Measurements from ENCODE around the gene POLA1.

GRCh38 chrX:24796204-24796603 is 102.5 kb downstream of the POLA1 start:
- TF ChIP-seq CREB5 (CRISPR knock-in tag; IDR thresholded peaks at IDR 0.05; ENCODE audit: low read depth) (no peak), PATZ1 (CRISPR knock-in tag; IDR thresholded peaks at IDR 0.05; ENCODE audit: borderline replicate concordance) (no peak), ZNF8 (CRISPR knock-in tag; IDR thresholded peaks at IDR 0.05) (no peak), POU6F1 (CRISPR knock-in tag; IDR thresholded peaks at IDR 0.05; ENCODE audit: borderline replicate concordance, low read depth) (no peak), ISL1 (CRISPR knock-in tag; IDR thresholded peaks at IDR 0.05) (no peak), CSDC2 (CRISPR knock-in tag; IDR thresholded peaks at IDR 0.05) (no peak), BACH2 (CRISPR knock-in tag; IDR thresholded peaks at IDR 0.05; ENCODE audit: borderline replicate concordance) (no peak), ZFP3 (CRISPR knock-in tag; IDR thresholded peaks at IDR 0.05) (no peak), CSRNP3 (CRISPR knock-in tag; IDR thresholded peaks at IDR 0.05) (no peak), ZFP30 (CRISPR knock-in tag; IDR thresholded peaks at IDR 0.05) (no peak), ZNF565 (CRISPR knock-in tag; conservative IDR thresholded peaks at IDR 0.05; ENCODE audit: low read depth) (no peak), ZC3H10 (CRISPR knock-in tag; IDR thresholded peaks at IDR 0.05) (no peak), TOX (CRISPR knock-in tag; IDR thresholded peaks at IDR 0.05; ENCODE audit: borderline replicate concordance) (no peak), ZNF70 (CRISPR knock-in tag; IDR thresholded peaks at IDR 0.05) (no peak)
